ENCODE measurements around the gene SLCO2A1. TPM values are rescaled to one million over a fixed set of nuclear protein-coding genes. Genes with fewer than 3 reads are reported as not detected.

The SLCO2A1 gene
- total RNA-seq, 2 donors from 2014 or later, result 15.9 to 46.7 TPM

DNA sequence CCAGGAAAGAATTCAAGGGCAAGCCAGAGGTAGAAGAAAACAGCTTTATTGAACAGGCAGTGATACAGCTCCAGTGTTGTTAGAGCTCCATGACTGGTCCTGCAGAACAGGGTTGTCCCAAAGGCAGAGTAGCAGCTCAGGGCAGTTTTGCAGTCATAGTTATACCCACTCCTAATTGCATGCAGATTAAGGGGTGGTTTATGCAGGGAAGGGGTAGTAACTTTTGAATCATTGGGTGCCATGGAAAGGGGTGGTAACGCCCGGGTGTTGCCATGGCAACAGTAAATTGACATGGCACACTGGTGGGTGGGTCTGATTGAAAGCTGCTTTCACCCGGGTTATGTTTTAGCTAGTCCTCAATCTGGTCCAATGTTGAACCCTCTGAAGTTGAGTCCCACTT is 124.3 kb downstream of the SLCO2A1 start:
- intact Hi-C loops (cut with DNase I), result no loop called here
- H3K27me3 ChIP-seq (replicated peaks; ENCODE audit: insufficient read depth), result no peaks in the 10 kb centered on the region
- WGBS, result 71% methylated on average over 3 of the region's 3 CpGs
- no peak overlapping the region for H3K4me3 ChIP-seq
- H3K36me3 ChIP-seq, result no peaks in the 10 kb centered on the region
- H3K9me3 ChIP-seq, result no peaks in the 10 kb centered on the region
- H3K4me1 ChIP-seq (replicated peaks), result no peaks in the 10 kb centered on the region
- H3K27ac ChIP-seq, result no peak overlapping the region
- no peak for DNase-seq (ENCODE audit: low spot score)
- TF ChIP-seq POLR2A (IDR thresholded peaks at IDR 0.05), result no peak

DNA sequence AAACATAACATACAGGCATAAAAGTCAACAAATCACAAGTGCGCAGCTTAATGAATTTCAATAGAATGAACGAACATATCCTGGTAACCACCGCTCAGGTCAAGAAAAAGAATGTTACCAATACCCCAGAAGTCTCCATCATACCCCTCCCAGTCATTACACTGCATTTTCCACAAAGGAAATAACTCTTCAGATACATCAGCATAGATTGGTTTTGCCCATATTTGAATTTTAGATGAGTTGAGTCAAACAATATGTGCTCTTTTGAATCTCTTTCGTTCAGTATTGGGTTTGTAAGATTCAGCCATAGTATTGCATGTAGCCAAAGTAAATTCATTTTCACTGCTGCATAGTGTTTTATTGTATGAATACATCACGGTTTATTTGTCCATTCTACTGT is 127.9 kb downstream of the SLCO2A1 start:
- no peaks in the 10 kb centered on the region for H3K9me3 ChIP-seq
- H3K4me3 ChIP-seq, result no peak overlapping the region
- H3K27ac ChIP-seq, result no peak overlapping the region
- no peaks in the 10 kb centered on the region for H3K27me3 ChIP-seq (replicated peaks; ENCODE audit: insufficient read depth)
- H3K36me3 ChIP-seq, result no peaks in the 10 kb centered on the region
- no peak for TF ChIP-seq POLR2AphosphoS5 (IDR thresholded peaks at IDR 0.05)
- WGBS, result 92% methylated on average over 5 of the region's 5 CpGs
- intact Hi-C loops (cut with DNase I), result no loop called here
- no peak for DNase-seq (ENCODE audit: low spot score)
- no peaks in the 10 kb centered on the region for H3K4me1 ChIP-seq (replicated peaks)

DNA sequence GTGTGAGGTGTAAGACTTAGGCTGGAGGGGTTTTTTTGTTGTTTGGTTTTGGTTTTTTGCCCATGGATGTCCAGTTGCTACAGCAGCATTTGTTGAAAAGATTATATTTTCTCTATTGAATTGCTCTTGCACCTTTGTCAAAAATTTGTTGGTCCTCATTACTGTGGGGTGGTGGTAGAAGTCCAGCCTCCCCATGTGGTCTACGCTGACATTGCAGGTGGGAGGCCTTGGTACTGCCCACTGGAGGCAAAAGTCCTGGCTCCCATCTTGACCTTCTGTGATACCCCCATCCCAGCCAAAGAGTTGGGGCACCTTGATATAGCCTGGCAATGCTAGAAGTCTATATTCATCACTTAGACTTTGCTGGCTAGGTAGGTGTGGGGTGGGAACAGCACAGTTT is 128.6 kb downstream of the SLCO2A1 start:
- 82% methylated on average over 1 of the region's 1 CpG for WGBS
- H3K9me3 ChIP-seq, result no peaks in the 10 kb centered on the region
- intact Hi-C loops (cut with DNase I), result no loop called here
- H3K36me3 ChIP-seq, result no peaks in the 10 kb centered on the region
- no peak for DNase-seq (ENCODE audit: low spot score)
- no peak overlapping the region for H3K27ac ChIP-seq
- H3K27me3 ChIP-seq (replicated peaks; ENCODE audit: insufficient read depth), result no peaks in the 10 kb centered on the region
- no peak overlapping the region for H3K4me3 ChIP-seq
- no peaks in the 10 kb centered on the region for H3K4me1 ChIP-seq (replicated peaks)
- TF ChIP-seq POLR2AphosphoS5 (IDR thresholded peaks at IDR 0.05) (no peak), POLR2A (IDR thresholded peaks at IDR 0.05) (no peak)
- TF ChIP-seq, protein P1, sequence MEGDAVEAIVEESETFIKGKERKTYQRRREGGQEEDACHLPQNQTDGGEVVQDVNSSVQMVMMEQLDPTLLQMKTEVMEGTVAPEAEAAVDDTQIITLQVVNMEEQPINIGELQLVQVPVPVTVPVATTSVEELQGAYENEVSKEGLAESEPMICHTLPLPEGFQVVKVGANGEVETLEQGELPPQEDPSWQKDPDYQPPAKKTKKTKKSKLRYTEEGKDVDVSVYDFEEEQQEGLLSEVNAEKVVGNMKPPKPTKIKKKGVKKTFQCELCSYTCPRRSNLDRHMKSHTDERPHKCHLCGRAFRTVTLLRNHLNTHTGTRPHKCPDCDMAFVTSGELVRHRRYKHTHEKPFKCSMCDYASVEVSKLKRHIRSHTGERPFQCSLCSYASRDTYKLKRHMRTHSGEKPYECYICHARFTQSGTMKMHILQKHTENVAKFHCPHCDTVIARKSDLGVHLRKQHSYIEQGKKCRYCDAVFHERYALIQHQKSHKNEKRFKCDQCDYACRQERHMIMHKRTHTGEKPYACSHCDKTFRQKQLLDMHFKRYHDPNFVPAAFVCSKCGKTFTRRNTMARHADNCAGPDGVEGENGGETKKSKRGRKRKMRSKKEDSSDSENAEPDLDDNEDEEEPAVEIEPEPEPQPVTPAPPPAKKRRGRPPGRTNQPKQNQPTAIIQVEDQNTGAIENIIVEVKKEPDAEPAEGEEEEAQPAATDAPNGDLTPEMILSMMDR (IDR thresholded peaks at IDR 0.05), result no peak

DNA sequence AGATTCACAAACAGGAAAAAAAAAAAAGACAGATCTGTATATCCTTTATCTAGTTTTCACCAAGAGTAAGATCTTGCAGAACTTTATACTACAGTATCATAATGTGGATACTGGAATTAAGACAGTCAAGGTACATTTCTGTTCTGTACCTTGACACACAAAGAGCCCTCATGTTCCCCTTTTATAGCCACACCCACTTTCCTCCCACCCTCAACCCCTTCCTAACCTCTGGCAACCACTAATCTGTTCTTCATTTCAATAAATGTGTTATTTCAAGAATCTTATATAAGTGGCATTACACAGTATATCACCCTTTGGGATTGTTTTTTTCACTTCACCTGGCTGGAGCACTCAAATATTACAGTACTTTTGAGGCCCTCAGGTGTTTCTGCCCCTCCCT is 130.4 kb downstream of the SLCO2A1 start:
- no peak overlapping the region for H3K4me3 ChIP-seq
- no peak overlapping the region for H3K27ac ChIP-seq
- TF ChIP-seq, protein P1 (IDR thresholded peaks at IDR 0.05), result no peak
- no peak for TF ChIP-seq POLR2A (IDR thresholded peaks at IDR 0.05)
- no peak for TF ChIP-seq POLR2AphosphoS5 (IDR thresholded peaks at IDR 0.05)
- no peak for DNase-seq (ENCODE audit: low spot score)
- peaks cover 5% of the 10 kb centered on the region for H3K4me1 ChIP-seq (replicated peaks)
- intact Hi-C loops (cut with DNase I), result no loop called here
- H3K36me3 ChIP-seq, result no peaks in the 10 kb centered on the region
- H3K27me3 ChIP-seq (replicated peaks; ENCODE audit: insufficient read depth), result no peaks in the 10 kb centered on the region
- H3K9me3 ChIP-seq, result no peaks in the 10 kb centered on the region

DNA sequence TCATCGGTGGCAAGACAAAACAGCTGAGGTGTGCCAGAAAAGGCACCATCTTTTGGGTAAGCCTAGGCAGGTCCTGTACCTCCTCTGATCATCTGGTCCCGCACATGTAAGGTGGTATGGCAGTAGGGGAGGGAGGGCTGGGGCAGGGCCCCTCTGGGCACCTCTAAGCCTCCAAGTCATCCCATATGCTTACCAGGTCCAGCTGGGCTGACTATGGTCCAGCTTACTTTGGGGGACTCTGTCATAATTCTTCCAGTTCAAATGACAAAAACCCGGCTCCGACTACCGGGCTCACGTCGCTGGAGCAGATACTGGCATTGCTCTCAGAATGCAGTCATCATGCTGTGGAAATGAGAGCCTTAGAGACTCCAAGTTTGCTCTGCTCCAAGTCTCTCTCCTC is 132.2 kb downstream of the SLCO2A1 start:
- Histone ChIP-seq H3K4me1 (replicated peaks) (peaks cover 5% of the 10 kb centered on the region), H3K9me3 (no peaks in the 10 kb centered on the region), H3K4me3 (no peak overlapping the region), H3K27me3 (replicated peaks; ENCODE audit: insufficient read depth) (no peaks in the 10 kb centered on the region), H3K36me3 (no peaks in the 10 kb centered on the region), H3K27ac (no peak overlapping the region)
- no peak for DNase-seq (ENCODE audit: low spot score)
- 92% methylated on average over 7 of the region's 7 CpGs for WGBS
- intact Hi-C loops (cut with DNase I), result no loop called here
- TF ChIP-seq, protein P1 (IDR thresholded peaks at IDR 0.05), result no peak
- TF ChIP-seq POLR2AphosphoS5 (IDR thresholded peaks at IDR 0.05), result no peak
- no peak for TF ChIP-seq POLR2A (IDR thresholded peaks at IDR 0.05)

DNA sequence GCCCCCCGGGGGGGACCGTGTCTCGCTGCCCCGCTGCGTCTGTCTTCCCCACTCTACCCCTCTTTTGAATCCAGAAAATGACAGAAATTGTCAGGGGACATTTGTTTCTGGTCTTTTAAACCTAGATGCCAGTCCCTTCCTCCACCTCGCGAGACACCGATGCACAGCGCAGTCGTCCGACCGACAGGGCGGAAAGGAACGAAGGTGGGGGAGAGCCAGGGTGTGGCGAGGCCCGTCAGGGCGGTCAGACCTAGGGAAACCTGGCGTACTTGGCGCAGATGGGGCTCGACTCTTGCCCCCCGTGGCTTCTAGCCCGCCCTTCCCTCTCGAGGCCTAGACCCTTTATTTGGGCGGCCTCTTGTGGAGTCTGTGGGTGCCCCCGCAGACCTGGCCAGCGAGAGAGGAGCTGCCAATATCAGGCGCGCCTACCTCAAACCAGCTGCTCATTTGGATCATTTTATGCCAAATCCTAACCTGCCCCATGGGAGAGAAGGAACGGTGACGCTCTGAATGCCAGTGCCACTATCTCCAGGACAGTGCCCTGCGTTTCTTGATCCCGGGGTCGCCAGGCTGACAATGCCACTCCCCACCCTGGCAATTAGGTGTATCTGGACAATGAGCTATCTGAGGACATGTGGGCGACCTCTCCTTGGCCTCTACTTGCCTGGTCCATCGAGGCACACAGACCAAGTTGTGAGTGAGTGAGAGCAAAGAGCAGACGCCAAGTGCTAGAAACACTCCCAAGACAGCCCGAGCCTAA is 133.5 kb downstream of the SLCO2A1 start:
- Histone ChIP-seq H3K4me1 (replicated peaks) (peaks cover 5% of the 10 kb centered on the region), H3K27me3 (replicated peaks; ENCODE audit: insufficient read depth) (no peaks in the 10 kb centered on the region), H3K9me3 (no peaks in the 10 kb centered on the region), H3K4me3 (peak overlapping the region; percentile 57), H3K27ac (peak overlapping the region in 1 of 2 donors; percentile 28), H3K36me3 (no peaks in the 10 kb centered on the region)
- WGBS, result 15% methylated on average over 35 of the region's 37 CpGs
- TF ChIP-seq, protein P1 (IDR thresholded peaks at IDR 0.05), result no peak
- TF ChIP-seq POLR2A (IDR thresholded peaks at IDR 0.05) (no peak), POLR2AphosphoS5 (IDR thresholded peaks at IDR 0.05) (no peak)
- intact Hi-C loops (cut with DNase I), result no loop called here
- no peak for DNase-seq (ENCODE audit: low spot score)
